Measurements from ENCODE around the gene PTPRQ.

GRCh38 chr12:80620281-80620680 lies 176.2 kb downstream of the PTPRQ start:
- TF ChIP-seq CREB5 (CRISPR knock-in tag; IDR thresholded peaks at IDR 0.05; ENCODE audit: low read depth) (no peak), ESRRG (CRISPR knock-in tag; IDR thresholded peaks at IDR 0.05) (no peak), PATZ1 (CRISPR knock-in tag; IDR thresholded peaks at IDR 0.05; ENCODE audit: borderline replicate concordance) (no peak), ZFP3 (CRISPR knock-in tag; IDR thresholded peaks at IDR 0.05) (no peak), ZNF8 (CRISPR knock-in tag; IDR thresholded peaks at IDR 0.05) (no peak), ZFP30 (CRISPR knock-in tag; IDR thresholded peaks at IDR 0.05) (no peak), TCF4 (CRISPR knock-in tag; IDR thresholded peaks at IDR 0.05; ENCODE audit: borderline replicate concordance) (no peak), RARB (CRISPR knock-in tag; IDR thresholded peaks at IDR 0.05) (no peak), OSR1 (CRISPR knock-in tag; IDR thresholded peaks at IDR 0.05) (no peak), GLIS3 (CRISPR knock-in tag; IDR thresholded peaks at IDR 0.05) (no peak)
- TF ChIP-seq, protein P1, sequence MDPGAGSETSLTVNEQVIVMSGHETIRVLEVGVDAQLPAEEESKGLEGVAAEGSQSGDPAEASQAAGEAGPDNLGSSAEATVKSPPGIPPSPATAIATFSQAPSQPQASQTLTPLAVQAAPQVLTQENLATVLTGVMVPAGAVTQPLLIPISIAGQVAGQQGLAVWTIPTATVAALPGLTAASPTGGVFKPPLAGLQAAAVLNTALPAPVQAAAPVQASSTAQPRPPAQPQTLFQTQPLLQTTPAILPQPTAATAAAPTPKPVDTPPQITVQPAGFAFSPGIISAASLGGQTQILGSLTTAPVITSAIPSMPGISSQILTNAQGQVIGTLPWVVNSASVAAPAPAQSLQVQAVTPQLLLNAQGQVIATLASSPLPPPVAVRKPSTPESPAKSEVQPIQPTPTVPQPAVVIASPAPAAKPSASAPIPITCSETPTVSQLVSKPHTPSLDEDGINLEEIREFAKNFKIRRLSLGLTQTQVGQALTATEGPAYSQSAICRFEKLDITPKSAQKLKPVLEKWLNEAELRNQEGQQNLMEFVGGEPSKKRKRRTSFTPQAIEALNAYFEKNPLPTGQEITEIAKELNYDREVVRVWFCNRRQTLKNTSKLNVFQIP (CRISPR knock-in tag; IDR thresholded peaks at IDR 0.05; ENCODE audit: borderline replicate concordance, low read depth), result no peak
